Neuronal stem cell (in vitro differentiated cells): Measurements from ENCODE around the gene PPME1.

Experiments
- DNase-seq: peaks from one replicate; pipeline ENCODE4 v3.0.0-alpha.2; 2013; ENCODE audit warnings: low spot score
- H2AFZ ChIP-seq: one replicate; pipeline ENCODE4 v1.6.1; 2013; ENCODE audit warnings: mild to moderate bottlenecking, low read length, inconsistent platforms
- H2AK5ac ChIP-seq: 2 replicates; pipeline ENCODE4 v1.6.1; 2013; ENCODE audit warnings: low read depth, mild to moderate bottlenecking, inconsistent platforms, low read length, moderate library complexity, mixed read lengths
- H2BK120ac ChIP-seq: 2 replicates; pipeline ENCODE4 v1.6.1; 2013; ENCODE audit warnings: low read depth, mild to moderate bottlenecking, inconsistent platforms, low read length, moderate library complexity, mixed read lengths
- H2BK12ac ChIP-seq: one replicate; pipeline ENCODE4 v1.6.1; 2013; ENCODE audit warnings: low read length, inconsistent platforms
- H2BK15ac ChIP-seq: 2 replicates; pipeline ENCODE4 v1.6.1; 2013; ENCODE audit warnings: mild to moderate bottlenecking, low read length, inconsistent platforms, mixed read lengths
- H2BK5ac ChIP-seq: one replicate; pipeline ENCODE4 v1.6.1; 2013; ENCODE audit warnings: inconsistent platforms, mild to moderate bottlenecking, low read length, moderate library complexity
- H3K14ac ChIP-seq: one replicate; pipeline ENCODE4 v1.6.1; 2013; ENCODE audit warnings: low read length, inconsistent platforms
- H3K18ac ChIP-seq: 2 replicates; pipeline ENCODE4 v1.6.1; 2013; ENCODE audit warnings: low read length, inconsistent platforms
- H3K23ac ChIP-seq: 2 replicates; pipeline ENCODE4 v1.6.1; 2013; ENCODE audit warnings: low read depth, mild to moderate bottlenecking, mixed read lengths, low read length, inconsistent platforms; ENCODE audit not compliant: poor library complexity
- H3K27ac ChIP-seq: replicated peaks from 3 replicates; pipeline ENCODE4 v1.5.1; 2013; ENCODE audit warnings: low read length, inconsistent platforms
- H3K27me3 ChIP-seq, 3 experiments: 2 replicates each; pipeline ENCODE4 v1.6.1; 2013; ENCODE audit warnings: low read length in 3 of 3, mild to moderate bottlenecking in 2 of 3, inconsistent platforms in 1 of 3, low read depth in 1 of 3, mixed read lengths in 1 of 3, moderate library complexity in 1 of 3; ENCODE audit not compliant: control insufficient read depth in 3 of 3, insufficient read depth in 3 of 3
- H3K36me3 ChIP-seq, 2 donors: replicated peaks in 1 of 2; 2 replicates each; pipeline ENCODE4 v1.6.1; 2013; ENCODE audit warnings: low read length in 2 of 2; ENCODE audit not compliant: control insufficient read depth in 2 of 2, insufficient read depth in 2 of 2
- H3K4ac ChIP-seq: 2 replicates; pipeline ENCODE4 v1.6.1; 2013; ENCODE audit warnings: inconsistent platforms, mild to moderate bottlenecking, low read length, moderate library complexity
- H3K4me1 ChIP-seq, 2 donors: 1 replicate in 1 of 2; 2 replicates in 1 of 2; pipeline ENCODE4 v1.6.1; 2013; ENCODE audit warnings: low read length in 2 of 2, low read depth in 1 of 2; ENCODE audit not compliant: control insufficient read depth in 2 of 2, insufficient read depth in 1 of 2
- H3K4me2 ChIP-seq: one replicate; pipeline ENCODE4 v1.6.1; 2013; ENCODE audit warnings: mild to moderate bottlenecking, low read length, inconsistent platforms; ENCODE audit not compliant: insufficient read depth, poor library complexity, severe bottlenecking
- H3K4me3 ChIP-seq, 2 donors: 2 replicates each; pipeline ENCODE4 v1.5.1; 2013; ENCODE audit warnings: low read length in 2 of 2, mild to moderate bottlenecking in 2 of 2, inconsistent platforms in 1 of 2, moderate library complexity in 1 of 2
- H3K79me1 ChIP-seq: one replicate; pipeline ENCODE4 v1.6.1; 2013; ENCODE audit warnings: low read depth, mild to moderate bottlenecking, inconsistent platforms, low read length, moderate library complexity
- H3K9ac ChIP-seq: one replicate; pipeline ENCODE4 v1.6.1; 2013; ENCODE audit warnings: mild to moderate bottlenecking, low read depth, low read length, inconsistent platforms; ENCODE audit not compliant: poor library complexity
- H3K9me3 ChIP-seq, 2 donors: replicated peaks in 1 of 2; 2 replicates each; pipeline versions ENCODE3 to v1.6.1; 2013; ENCODE audit warnings: low read length in 2 of 2, mild to moderate bottlenecking in 2 of 2, inconsistent platforms in 1 of 2, low read depth in 1 of 2, mixed read lengths in 1 of 2, moderate library complexity in 1 of 2; ENCODE audit not compliant: control insufficient read depth in 2 of 2, insufficient read depth in 1 of 2
- H4K8ac ChIP-seq: one replicate; pipeline ENCODE4 v1.6.1; 2013; ENCODE audit warnings: low read depth, mild to moderate bottlenecking, inconsistent platforms, low read length, moderate library complexity
- H4K91ac ChIP-seq: one replicate; pipeline ENCODE4 v1.6.1; 2013; ENCODE audit warnings: low read length, low read depth, mild to moderate bottlenecking, inconsistent platforms; ENCODE audit not compliant: poor library complexity
- WGBS, 2 donors: extraction: QIAGEN DNeasy Blood & Tissue Kit; methylation state at CpG; one replicate each; pipeline ENCODE4 v1.1.7; 2013; ENCODE audit warnings: missing lambda C conversion rate in 2 of 2, mixed read lengths in 1 of 2; ENCODE audit not compliant: insufficient read length in 2 of 2, insufficient replicate concordance in 1 of 2; ENCODE audit errors: extremely low coverage in 2 of 2; 5-methylcytosine and 5-hydroxymethylcytosine counted together

The PPME1 gene

DNA sequence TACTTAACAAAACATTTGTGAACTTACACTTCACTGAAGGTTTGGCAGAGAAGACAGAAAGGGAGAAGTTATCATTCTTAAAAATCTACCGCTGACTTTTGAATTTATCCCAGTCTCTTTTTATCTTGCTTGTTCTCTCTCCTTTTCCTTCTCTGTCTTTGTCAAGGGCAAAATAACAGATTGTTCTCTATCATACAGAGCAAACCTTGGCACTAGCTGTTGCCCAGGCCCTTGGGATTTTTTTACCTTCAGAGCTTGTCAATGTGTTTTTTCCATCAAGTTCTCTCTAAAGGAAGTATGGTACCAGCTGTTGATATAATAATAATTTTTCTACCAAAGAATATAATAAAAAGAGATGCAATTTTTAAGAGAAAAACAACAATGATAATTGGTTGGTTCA, 67.2 kb downstream of the PPME1 start:
- Histone ChIP-seq H2BK5ac (no peak overlapping the region), H2BK12ac (no peak overlapping the region), H2BK120ac (no peak overlapping the region), H3K79me1 (no peaks in the 10 kb centered on the region), H3K9ac (no peak overlapping the region), H3K23ac (no peak overlapping the region), H3K14ac (no peak overlapping the region), H3K4me3 (no peak overlapping the region), H3K27me3 (no peaks in the 10 kb centered on the region), H3K4me2 (no peak overlapping the region), H4K91ac (no peak overlapping the region), H3K27ac (no peak overlapping the region), H3K4ac (no peak overlapping the region), H4K8ac (no peak overlapping the region), H2AFZ (no peak overlapping the region), H3K4me1 (no peaks in the 10 kb centered on the region), H3K36me3 (peaks cover 3 to 92% of the 10 kb centered on the region in 2 donors), H2AK5ac (no peak overlapping the region), H3K18ac (no peak overlapping the region), H2BK15ac (no peak overlapping the region), H3K9me3 (no peaks in the 10 kb centered on the region)
- no peak for DNase-seq
- WGBS, 2 donors, result no CpG with 5 or more reads among the region's 1 CpG

DNA sequence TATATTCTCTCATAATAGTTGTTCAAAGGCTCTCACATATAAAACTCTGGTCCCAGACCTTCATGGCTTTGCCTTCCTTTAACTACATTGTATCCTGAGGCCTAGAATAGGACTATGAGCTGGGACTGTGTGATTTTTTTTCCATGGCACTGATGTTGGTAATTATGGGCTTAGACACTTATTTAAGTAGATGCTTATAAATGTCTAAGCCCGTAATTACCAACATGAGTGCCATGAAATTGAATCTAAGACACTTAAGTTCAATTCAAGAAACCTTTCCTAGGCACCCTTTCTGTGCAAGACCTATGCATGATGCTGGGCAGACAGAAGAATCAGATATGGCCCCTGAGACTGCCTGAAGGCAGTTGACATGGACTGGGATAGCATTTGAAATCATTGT, 77.4 kb downstream of the PPME1 start:
- Histone ChIP-seq H3K4me2 (no peak overlapping the region), H3K23ac (no peak overlapping the region), H4K8ac (no peak overlapping the region), H3K18ac (no peak overlapping the region), H3K4me3 (no peak overlapping the region), H3K79me1 (no peaks in the 10 kb centered on the region), H3K9me3 (no peaks in the 10 kb centered on the region), H3K4ac (no peak overlapping the region), H3K4me1 (no peaks in the 10 kb centered on the region), H3K27me3 (no peaks in the 10 kb centered on the region), H2BK15ac (no peak overlapping the region), H3K14ac (no peak overlapping the region), H2BK5ac (no peak overlapping the region), H2AK5ac (no peak overlapping the region), H3K27ac (no peak overlapping the region), H2BK120ac (no peak overlapping the region), H3K36me3 (peaks cover 15 to 94% of the 10 kb centered on the region in 2 donors), H4K91ac (no peak overlapping the region), H3K9ac (no peak overlapping the region), H2BK12ac (no peak overlapping the region), H2AFZ (no peak overlapping the region)
- no CpG with 5 or more reads among the region's 1 CpG for whole genome bisulfite sequencing, 2 donors
- DNase-seq, result no peak

DNA sequence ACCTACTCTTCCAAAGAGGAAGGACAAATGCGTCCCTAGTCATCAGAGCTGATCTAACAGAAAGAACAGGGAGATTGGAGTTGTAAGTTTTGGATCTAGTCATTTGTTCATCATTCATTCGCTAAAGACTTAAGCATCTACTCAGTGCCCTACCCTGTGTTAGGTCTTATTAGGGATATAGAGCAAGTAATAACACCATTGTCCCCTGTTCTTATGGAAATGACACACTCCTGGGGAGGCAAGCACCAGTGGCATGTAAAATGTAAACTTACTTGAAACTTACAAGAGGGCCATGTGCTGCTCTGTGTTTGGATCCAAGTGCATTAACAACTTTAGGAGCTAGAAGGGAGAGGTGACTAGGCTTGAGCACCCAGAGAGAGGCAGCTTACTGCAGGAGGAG, 78.4 kb downstream of the PPME1 start:
- peaks cover 23 to 95% of the 10 kb centered on the region in 2 donors for H3K36me3 ChIP-seq
- WGBS, 2 donors, result no CpG with 5 or more reads among the region's 2 CpGs
- H3K27me3 ChIP-seq, result no peaks in the 10 kb centered on the region
- H3K9ac ChIP-seq, result no peak overlapping the region
- H3K4ac ChIP-seq, result no peak overlapping the region
- no peak overlapping the region for H3K4me3 ChIP-seq
- H2AK5ac ChIP-seq, result no peak overlapping the region
- H3K18ac ChIP-seq, result no peak overlapping the region
- H2BK15ac ChIP-seq, result no peak overlapping the region
- H3K23ac ChIP-seq, result no peak overlapping the region
- no peak overlapping the region for H2BK12ac ChIP-seq
- no peaks in the 10 kb centered on the region for H3K9me3 ChIP-seq
- no peak overlapping the region for H4K8ac ChIP-seq
- no peak overlapping the region for H3K14ac ChIP-seq
- DNase-seq, result no peak
- no peak overlapping the region for H3K27ac ChIP-seq
- no peaks in the 10 kb centered on the region for H3K4me1 ChIP-seq
- H3K79me1 ChIP-seq, result no peaks in the 10 kb centered on the region
- H2BK5ac ChIP-seq, result no peak overlapping the region
- H2BK120ac ChIP-seq, result no peak overlapping the region
- no peak overlapping the region for H2AFZ ChIP-seq
- H3K4me2 ChIP-seq, result no peak overlapping the region
- H4K91ac ChIP-seq, result no peak overlapping the region

DNA sequence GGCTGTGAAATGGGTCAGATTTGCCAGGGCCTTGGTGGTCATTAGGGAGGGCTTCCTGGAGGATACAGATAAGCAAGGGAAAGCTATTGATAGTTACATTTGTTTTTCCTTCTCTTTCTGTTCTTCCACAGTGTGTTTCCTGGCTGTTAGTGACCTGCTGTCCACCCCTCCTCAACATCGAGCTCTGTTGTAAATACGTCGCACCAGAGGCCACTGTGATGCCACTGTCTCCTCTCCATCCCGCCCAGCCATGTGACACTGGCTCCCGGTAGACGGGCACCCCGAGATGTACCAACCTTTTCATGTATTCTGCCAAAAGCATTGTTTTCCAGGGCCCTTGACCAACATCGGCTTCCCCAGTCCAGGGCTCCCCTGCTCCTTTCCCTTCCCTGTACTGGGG, 82.3 kb downstream of the PPME1 start:
- Histone ChIP-seq H3K4me2 (no peak overlapping the region), H2BK12ac (no peak overlapping the region), H3K79me1 (no peaks in the 10 kb centered on the region), H3K4me1 (no peaks in the 10 kb centered on the region), H2BK120ac (no peak overlapping the region), H2BK15ac (no peak overlapping the region), H2AFZ (no peak overlapping the region), H3K27ac (no peak overlapping the region), H3K9me3 (no peaks in the 10 kb centered on the region), H3K9ac (no peak overlapping the region), H3K27me3 (no peaks in the 10 kb centered on the region), H3K14ac (no peak overlapping the region), H2BK5ac (no peak overlapping the region), H3K36me3 (peaks cover 18 to 79% of the 10 kb centered on the region in 2 donors), H4K8ac (no peak overlapping the region), H3K23ac (no peak overlapping the region), H4K91ac (no peak overlapping the region), H3K4me3 (no peak overlapping the region), H3K4ac (no peak overlapping the region), H2AK5ac (no peak overlapping the region), H3K18ac (no peak overlapping the region)
- no CpG with 5 or more reads among the region's 8 CpGs for WGBS, 2 donors
- DNase-seq, result no peak
